EL (cell line): ENCODE data around the gene SPTBN1.
A peak's percentile ranks its signal among the peaks of the same experiment; 100 is the strongest.

Experiments used
- DNase-seq: peaks from one replicate; pipeline ENCODE4 v3.0.0-alpha.2; 2016

SPTBN1 gene

DNA sequence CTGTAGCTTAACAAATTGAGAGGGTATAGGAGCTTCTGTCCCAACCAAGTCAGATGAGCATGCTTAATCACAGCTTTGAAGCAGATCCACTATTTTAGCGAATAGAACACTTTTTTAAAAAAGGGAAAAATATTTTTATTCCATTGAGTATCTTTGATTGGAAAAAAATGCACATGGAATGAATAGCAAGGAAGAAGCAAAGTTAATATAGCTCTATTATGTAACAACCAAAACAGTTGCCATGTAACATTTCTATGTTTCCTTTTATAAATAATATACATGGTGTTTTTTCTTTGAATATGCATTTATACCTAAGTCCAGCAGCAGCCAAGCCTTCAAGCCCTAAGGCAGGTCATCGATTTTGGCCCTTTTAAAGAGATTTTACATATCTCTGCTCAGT, 21.4 kb upstream of the SPTBN1 start:
- DNase-seq: no peak

DNA sequence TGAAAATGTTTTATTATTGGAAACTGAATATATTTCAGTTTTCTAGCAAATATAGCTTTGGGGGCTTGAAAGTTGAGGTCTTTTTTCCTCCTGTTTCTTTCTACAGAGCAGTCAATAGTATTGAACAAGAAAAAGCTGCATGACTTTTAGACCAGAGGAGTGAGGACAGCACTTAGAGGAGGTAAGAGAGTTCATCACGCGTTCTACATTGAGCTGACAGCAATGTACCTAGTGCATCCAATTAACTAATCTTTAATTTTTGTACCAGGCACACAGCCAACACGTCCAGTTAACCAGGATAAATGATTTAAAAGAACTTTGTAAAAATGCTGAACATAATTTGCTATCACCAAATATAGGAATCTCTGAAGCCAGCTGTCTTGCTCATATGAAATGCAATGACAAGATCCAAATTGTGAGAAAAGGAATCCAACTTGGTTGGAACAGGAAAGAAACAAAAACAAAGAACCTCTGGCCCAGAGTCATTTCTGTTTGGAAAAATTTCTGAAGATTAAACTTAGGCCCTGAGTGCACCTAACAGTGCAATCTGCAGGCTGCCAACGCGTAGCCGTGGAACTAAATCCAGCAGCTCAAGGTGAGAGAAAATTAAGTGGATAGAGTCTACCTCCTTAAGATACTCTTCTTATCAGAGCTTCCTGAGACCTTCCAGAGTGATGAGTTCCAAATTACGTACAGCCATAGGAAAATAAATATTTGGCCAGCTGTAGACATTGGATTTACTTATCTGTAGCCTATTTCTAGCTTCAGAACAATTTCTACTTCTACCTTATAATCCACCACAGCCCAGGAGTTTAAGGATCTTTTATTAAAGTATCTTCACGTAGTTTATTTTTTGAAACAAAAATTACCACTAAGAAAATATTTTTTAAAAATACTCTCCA, 20.6 kb upstream of the SPTBN1 start:
- DNase-seq: no peak

DNA sequence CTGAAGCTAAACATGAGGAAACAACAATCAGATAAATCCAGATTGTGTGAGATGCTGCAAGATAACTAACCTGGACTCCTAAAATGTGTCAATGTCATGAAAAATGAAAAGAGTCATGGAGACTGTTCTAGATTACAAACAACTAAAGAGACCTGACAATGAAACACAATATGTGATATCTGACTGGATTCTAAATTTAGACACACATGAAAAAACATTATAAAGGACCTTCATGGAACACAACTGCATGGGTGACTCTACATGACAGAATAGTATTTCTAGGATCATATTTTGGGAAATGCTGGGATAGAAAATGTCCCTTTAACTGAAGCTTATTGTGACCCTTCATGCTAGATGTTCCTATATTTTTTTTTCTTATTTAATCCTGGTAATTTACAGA, 18.5 kb upstream of the SPTBN1 start:
- DNase-seq: no peak

DNA sequence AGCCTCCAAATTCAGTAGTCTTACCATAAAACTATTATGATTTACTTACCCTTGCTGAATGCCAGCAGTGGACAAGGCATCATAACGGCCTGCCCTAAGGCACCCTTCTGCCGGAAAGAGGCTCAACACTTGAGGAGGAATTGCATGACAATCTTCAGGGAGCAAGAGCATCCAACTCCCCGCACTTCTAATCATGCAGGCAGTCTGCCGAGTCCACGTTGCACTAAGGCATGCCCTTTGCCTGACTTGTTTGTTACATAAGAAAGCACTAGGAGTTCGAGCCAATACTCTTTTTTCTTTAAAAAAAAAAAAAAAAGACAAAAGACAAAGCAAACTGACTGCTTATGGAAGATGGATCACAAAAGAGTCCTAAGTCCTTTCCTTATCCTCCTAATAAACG, 17.9 kb upstream of the SPTBN1 start:
- no peak for DNase-seq

DNA sequence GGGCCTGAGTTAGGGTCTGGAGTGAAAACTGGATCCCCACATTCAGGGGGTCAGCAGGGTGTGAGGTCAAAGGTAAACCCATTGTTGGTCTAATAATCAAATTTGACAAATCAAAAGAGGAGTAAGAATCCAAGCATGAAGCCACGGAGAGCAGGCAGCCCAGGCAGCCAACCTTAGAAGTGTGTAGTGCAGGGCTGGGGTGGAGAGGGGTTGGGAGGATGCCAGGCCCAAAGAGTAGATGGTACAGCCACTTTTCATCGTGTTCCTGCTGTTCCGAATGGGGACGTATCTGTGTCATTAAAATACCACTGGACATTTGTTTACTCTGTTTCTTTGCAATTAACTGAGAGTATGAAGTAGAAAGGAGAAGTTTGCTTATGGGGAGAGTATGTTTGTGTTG, 16.5 kb upstream of the SPTBN1 start:
- DNase-seq: no peak

DNA sequence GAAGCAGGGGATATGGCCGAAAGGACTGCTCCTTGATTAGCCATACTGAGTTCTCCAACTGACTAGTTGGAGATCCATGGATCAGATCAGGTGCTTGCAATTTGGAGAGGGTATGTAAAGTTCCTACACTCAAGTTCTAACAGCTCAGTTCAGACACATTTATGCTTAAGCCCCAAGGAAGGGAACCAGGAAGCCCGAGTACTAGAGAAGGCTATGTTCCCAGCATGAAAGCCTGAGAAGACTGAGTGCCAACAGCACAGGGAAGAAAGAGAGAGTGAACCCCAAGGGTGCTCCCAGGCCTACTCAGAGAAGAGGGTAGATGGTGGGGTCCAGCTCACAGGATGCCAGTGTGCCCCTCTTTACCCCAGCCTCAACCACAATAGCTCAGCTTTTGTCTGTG, 16.1 kb upstream of the SPTBN1 start:
- DNase-seq: no peak

DNA sequence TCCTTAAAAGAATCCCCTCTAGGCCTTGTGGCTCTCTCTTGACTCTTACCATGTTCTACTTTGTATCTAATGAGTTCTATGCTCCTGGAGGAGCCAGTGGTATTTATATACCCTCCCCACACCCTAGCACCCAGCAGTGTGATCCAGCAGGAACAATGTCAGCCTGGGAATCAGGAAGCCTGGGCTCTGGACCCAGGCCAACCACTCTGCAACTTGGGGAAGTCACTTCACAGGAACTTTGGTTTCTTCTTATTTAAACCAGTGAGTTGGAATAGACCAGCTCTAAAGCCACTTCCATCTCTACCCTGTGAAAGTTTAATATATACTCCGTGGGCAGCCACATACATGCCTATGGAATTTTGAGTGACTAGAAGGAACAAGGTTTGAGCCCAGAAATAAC, 11.6 kb upstream of the SPTBN1 start:
- DNase-seq: no peak

DNA sequence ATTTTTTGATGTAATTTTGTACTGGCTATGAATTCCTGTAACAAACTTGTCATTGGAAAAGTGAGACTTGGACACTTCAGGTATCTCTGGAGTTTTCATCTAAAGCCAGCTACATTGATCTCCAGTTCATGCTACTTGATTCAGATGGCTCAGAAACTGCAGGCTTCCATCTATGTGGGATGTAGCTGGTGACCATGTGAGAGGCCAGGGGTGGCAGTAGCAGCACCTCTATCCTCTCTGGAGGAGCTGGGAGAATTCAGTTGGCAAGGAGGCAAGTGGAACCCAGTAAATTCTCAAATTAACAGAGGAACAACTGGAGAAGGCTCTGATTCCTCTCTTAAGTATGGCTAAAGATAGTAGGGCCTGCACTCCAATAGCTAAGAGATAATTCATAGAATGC, 10.0 kb upstream of the SPTBN1 start:
- no peak for DNase-seq

DNA sequence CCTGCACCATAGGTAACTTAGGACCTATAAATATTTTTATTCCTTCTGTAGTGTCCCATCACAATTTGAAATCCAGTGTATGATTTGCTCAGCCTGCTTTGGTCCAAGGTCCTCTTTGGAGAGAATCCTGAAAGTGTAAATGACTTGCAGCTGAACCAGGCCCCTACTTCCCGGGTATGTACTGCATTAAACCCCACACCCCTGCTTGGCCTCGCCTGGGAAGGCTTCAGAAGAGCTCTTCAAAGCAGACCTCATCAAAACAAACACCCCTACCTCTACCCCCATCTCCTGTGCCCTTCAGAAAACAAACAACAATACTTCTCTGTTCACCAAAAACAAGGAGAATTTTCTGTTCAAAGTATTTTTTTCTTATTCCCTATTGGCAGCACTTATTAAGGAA, 9.5 kb upstream of the SPTBN1 start:
- DNase-seq: no peak

DNA sequence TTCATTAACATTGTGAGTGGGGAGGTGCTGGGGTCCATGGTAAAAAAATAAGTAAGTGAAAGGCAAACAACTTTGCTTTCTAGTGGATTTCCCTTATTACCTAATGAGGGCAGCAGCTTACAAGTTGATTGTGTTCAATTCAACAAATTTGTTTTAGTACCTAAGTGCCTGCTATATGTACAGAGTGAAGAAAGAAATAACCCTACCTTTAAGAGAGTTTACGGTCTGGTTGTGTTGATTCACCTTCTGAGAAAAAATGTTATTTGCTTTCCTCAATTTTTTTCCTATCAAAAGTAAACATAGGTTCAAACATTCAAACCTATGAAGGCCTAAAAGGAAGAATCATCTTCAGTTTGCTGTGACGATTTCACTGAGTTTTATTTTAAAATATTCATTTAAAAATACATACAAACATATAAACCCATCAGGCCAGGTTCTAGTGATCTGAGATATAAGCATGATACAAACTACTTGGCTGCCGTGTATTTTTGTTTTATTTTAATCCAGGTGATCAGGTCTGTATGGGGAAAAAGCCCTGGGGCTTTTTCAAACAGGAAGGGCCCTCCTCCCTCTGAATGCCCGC, 1.5 kb upstream of the SPTBN1 start:
- DNase-seq: no peak

DNA sequence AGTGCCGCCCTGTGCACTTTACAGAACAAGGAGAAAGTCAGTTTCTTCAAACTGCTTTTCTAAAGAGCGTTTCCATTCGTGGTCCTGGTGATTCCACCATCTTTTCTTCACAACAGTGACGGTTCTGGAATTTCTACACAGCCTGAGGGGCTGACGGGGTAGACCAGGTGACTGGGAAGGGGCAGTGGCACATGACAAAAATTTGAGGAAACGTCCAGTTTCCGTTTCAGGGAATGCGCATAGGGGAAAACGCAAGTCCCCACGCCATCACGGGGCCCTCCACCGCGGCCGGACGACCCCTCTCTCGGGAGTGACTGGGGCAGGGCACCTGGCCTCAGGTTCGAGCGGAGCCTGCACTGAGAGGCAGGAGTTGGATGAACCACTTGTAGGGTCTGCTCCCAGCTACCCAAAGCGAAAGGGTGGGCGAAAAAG, 980 bp upstream of the SPTBN1 start:
- DNase-seq: no peak

DNA sequence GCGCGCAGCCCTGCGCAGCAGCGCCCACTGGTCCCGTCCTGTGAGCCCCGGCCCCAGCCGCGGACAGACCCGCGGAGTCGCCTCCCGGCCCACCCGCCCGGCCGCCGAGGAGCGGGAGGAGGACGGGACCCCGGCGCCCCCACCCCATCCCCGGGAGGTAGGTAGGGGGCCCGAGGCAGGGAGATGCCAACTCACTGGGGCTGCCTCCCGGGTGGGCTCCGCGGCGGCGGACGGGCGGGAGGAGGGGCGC, 160 bp downstream of the SPTBN1 start:
- no peak for DNase-seq

DNA sequence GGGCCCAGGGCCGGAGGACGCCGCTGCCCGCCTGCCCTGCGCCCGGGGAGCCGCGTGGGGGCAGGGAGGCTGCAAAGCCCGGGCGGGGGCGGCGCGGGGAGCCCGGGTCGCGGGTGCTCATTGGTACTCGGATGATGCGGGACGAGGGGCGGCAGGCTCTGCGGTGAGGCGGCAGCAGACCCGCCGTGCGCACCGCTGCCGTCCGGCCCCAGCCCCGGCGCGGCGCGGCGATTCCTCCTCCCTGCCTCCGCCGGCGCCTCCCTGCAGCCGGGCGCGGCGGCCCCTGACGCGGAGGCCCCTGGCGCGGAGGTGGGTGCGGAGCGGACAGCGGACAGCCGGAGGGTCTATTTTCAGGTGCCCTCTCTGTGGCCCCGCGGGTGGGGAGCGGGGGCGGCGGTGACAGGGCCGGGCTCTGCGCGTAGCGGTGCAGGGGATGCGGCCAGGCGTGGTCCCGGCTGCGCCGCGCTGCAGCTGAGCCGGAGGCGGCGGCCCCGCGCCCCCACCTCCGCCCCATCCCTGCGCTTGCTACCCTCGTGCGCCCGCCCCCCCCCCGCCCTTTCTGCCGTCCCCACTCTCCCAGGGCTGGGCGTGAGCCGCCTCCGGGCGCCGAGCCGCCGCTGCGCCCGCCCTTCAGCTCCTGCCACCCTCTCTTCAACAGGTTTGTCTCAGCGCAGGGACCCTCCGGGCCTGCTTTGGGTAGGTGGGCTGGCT, 640 bp downstream of the SPTBN1 start:
- DNase-seq: peak; percentile 55

DNA sequence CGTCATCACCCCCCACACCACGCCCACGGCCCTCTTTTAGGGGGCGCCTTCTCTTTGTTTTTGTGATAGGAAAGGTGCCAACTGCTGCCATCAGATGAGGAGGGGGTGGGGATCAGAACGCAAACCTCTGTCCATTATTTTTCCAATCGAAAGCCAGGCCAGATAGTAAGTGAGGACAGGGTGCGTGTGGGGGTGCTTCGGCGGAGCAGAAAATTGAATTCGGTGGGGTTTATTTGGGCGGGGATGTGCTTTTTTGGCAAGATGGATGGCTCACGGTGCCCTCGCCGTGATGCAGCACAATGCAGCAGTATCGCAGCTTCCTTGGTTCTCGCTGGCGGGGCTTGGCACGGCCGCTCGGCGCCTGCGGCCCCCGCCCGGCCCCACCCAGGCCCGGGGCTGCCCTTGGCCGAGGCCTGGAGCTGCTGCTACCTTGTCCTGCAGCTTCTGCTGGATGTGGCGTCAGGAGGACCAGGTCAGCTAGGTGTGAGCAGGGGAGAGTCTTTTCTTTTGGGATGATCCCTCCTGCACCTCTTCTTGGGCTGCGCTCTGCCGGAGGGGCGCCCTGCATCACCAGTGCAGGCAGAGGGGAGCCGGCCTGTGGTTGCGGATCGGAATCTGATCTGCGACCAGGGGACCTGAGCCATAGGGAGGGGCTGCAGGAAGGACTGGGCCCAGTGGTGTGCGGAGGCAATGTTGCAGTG, 1.3 kb downstream of the SPTBN1 start:
- DNase-seq: peak; percentile 50

DNA sequence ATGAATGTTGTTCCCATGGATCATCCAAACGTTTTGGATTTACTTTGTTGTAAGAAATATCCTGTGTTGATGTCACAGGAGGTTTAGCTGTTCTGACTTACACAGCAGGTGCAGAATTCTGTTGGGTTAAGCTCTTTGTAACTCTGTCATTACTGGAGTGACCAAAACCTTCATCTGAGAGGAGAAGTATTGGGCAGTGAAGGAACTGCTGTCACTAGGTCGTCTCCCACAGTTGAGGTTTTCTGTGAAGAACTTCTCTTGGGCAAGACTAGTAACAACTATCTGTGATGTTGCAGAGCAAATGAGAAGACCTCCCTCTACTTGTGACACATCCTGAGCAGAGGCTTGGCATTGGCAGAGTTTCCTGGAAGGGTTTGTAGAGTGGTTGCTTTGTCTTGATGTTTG, 2.9 kb downstream of the SPTBN1 start:
- peak; percentile 50 for DNase-seq

DNA sequence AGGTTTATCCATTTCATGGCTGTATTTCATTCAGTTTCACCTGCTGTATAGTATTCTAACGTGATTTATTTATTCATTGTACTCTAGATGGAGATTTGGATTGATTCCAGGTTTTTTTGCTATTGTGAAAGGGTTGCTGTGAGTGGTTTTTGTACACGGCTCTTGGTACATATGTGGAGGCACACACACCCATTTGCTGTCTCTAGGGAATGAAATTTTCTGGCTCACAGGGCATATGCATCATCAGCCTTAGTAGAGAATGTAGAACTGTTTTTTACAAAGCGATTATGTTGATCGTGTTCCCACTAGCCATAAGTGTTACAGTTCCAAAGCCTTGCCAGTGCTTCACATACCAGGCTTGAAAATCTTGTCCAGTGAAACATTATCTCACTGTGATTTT, 5.1 kb downstream of the SPTBN1 start:
- no peak for DNase-seq

DNA sequence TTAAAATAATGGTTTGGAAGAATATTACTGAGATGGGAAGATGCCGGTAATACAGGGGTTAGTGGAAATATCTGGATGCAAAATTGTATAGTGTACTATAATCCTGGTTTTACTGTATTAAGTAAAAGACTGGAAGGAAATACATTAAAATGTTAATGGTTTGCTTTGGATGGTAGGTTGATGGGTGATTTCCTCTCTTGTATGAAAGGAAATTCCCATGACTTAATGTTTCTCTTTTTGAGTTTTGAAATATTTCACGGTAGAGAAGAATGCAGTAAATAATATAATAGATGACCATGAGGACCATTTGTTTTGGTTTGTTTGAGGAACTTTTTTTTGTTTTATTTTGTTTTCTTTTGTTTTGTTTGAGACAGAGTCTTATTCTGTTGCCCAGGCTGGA, 8.2 kb downstream of the SPTBN1 start:
- DNase-seq: no peak

DNA sequence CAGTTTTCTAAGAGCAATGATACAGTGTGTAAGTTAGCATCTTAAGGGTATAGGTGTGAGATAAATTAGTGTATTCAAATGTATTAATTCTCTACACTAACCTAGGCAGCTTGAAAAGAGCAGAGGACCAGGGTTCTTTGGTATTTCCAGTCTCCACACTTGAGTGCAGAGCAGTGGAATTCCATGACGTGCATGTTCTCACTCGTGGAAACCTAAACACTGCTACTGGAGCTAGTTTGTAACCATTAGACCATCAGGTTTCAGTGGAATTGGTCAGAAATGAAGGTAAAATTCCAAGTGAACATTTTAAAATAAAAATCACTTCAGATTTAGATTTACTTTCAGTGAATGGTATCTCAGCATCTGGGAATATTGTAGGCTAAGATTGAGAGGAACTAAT, 9.0 kb downstream of the SPTBN1 start:
- DNase-seq: no peak

DNA sequence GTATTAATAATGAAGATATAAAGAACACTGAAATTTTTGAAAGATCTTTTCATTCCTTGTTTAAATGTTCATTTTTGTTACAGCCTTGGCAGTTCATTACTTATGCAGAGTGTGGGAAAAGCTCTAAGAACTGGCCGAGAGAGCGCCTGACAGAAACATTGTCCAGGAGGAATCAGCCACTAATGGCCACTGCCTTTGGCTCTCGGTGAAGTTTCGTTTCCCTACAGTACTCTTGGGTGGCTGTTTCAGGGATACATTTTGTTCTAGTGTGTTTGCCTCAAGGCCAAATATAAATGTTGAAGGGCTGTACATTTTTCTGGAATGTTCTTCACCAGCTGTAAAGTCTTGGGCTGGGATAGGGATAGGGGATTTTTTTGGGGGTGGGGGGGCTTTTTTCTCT, 10.7 kb downstream of the SPTBN1 start:
- no peak for DNase-seq

DNA sequence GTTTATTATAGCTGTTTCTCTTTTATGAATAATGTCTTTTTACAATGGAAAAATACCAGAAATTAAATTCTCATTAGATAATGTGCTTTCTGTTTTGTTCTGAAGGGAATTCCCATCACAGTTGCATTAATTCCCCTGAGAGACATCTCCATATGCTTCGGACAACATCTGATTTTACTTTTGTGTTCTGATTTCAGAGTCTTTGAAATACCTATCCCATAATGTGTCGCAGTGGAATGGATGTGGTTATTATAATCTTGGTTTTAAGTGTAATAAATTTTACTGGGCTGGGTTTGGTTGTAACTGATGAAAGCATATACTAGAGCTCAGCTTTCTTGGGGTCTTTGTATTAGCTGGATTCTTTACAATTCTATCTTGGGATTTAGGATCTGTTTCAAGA, 12.5 kb downstream of the SPTBN1 start:
- DNase-seq: peak; percentile 39

DNA sequence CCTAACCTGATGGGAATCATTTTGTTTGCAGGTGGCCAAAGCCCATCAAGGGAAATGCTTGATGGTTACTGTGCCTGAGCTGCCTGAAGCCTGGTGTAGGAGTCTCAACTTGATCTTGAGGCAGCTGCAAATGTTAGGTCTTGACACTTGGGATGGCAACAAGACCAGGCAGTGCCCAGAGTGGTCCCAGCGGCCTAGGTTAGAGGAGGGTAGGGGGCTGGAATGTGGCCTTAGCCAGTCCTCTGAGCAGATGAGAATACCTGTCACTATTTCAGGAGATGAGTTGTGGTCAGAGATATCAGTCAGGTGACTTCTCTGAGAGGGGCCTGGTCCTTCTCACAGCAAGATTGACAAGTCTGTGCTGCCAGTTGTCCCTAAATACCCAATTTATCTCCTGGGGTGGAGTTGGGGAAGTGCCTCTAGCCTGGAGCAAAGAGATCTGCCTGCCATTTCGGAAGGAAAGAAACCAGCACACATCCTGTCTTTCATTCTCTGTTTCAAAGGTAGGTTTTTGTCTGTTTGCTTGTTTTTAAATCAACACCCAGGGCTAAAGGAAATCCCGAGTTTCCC, 13.4 kb downstream of the SPTBN1 start:
- no peak for DNase-seq

DNA sequence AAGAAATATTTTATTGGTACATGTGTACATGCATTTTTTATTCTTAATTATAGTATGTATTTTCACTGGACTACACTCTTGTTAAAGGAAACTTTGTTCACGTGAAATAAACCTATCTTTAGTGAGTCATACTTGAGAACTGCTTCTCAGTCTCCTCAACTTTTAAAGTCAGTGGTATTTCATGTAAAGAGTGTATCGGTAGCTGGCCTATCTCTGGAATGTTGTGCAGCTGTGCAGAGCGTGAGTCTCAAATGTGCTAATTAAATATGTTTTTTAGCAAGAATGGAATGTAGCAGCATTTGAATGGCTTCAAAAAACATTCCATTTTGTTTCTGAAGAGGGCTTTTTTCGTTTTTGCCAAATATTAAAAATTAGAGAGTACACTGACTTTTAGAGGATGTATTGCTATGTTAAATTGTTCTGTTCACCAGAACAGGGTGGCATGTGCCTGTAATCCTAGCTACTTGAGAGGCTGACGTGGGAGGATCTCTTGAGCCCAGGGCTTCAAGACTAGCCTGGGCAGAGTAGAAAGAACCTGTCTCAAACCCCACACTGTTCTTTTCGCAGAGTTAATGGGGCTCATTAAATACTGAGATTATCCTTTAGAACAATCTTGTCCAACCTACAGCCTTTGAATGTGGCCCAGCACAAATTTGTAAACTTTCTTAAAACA, 14.3 kb downstream of the SPTBN1 start:
- DNase-seq: peak; percentile 77

DNA sequence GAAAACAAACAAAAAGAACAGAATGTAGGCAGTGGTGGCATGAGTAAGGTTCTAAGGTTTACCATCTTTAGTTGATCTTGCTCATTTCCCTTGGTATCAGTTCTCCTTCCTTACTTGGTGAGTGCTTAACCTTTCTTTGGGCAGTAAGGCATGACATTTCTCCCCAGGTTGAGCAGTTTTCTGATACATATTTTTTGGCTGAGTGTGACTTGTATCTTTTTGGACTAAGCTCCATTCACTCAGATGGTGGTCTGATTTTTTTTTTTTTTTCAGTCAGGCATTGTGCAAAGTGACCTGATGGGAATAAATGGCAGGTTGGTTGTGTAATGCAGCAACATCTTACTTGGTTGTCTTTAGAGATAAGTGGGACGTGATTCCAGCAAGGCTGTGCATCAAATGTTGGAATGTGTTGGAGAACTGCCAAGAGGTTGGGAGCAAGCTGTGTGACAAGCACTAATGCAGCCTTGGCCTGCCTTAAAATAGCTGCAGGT, 15.1 kb downstream of the SPTBN1 start:
- DNase-seq: peak; percentile 93
